GM12892 (cell line): ENCODE measurements around the gene MUC6.

Experiments
- DNase-seq: peaks from one replicate; pipeline ENCODE4 v3.0.0; 2011; ENCODE audit not compliant: insufficient read length
- FAIRE-seq: peaks from 2 replicates; lab custom pipeline; 2011; peaks lifted over from hg19 to GRCh38; lab: Jason Lieb, UNC
- POLR2A ChIP-seq: IDR thresholded peaks from 2 replicates; pipeline ENCODE4 v1.6.1; 2011; ENCODE audit warnings: low read depth, low read length, control low read depth
- POLR2AphosphoS5 ChIP-seq: IDR thresholded peaks from 2 replicates; pipeline ENCODE4 v1.6.1; 2011; ENCODE audit warnings: low read depth, low read length, control low read depth
- TAF1 ChIP-seq: IDR thresholded peaks from 2 replicates; pipeline ENCODE4 v1.6.1; 2011; ENCODE audit warnings: low read depth, mild to moderate bottlenecking, control low read depth, low read length, borderline replicate concordance

MUC6 gene

GRCh38 chr11:971092-971690, 65.3 kb downstream of the MUC6 start:
- FAIRE-seq (no peak), DNase-seq (no peak)
- no peak for TF ChIP-seq POLR2AphosphoS5
- no peak for TF ChIP-seq POLR2A

GRCh38 chr11:970319-970871, 66.1 kb downstream of the MUC6 start:
- DNase-seq (no peak), FAIRE-seq (no peak)
- TF ChIP-seq POLR2A: no peak
- no peak for TF ChIP-seq TAF1
- TF ChIP-seq POLR2AphosphoS5: no peak

GRCh38 chr11:969651-970205, 66.8 kb downstream of the MUC6 start:
- no peak for TF ChIP-seq POLR2AphosphoS5
- no peak for TF ChIP-seq POLR2A
- TF ChIP-seq TAF1: no peak
- FAIRE-seq (no peak), DNase-seq (no peak)

- TF ChIP-seq TAF1: no peak
- no peak for TF ChIP-seq POLR2A
- no peak for TF ChIP-seq POLR2AphosphoS5
- no peak for DNase-seq
- FAIRE-seq: no peak
Observed at GRCh38 chr11:968822-969221, 67.7 kb downstream of the MUC6 start.

- no peak for FAIRE-seq
- no peak for DNase-seq
- TF ChIP-seq POLR2AphosphoS5: no peak
- TF ChIP-seq POLR2A: no peak
- no peak for TF ChIP-seq TAF1
Observed at GRCh38 chr11:967995-968751, 68.3 kb downstream of the MUC6 start.

GRCh38 chr11:965206-965775, 71.2 kb downstream of the MUC6 start:
- DNase-seq (no peak), FAIRE-seq (no peak)
- no peak for TF ChIP-seq POLR2AphosphoS5
- no peak for TF ChIP-seq TAF1
- TF ChIP-seq POLR2A: no peak

GRCh38 chr11:963852-964251, 72.7 kb downstream of the MUC6 start:
- no peak for DNase-seq
- no peak for FAIRE-seq
- TF ChIP-seq TAF1 (no peak), POLR2A (no peak), POLR2AphosphoS5 (no peak)
